ENCODE results near the gene ALLC.

The ALLC gene

GRCh38 chr2:3679180-3679579 is 21.2 kb downstream of the ALLC start:
- no peak for DNase-seq (ENCODE audit: low spot score)

DNA sequence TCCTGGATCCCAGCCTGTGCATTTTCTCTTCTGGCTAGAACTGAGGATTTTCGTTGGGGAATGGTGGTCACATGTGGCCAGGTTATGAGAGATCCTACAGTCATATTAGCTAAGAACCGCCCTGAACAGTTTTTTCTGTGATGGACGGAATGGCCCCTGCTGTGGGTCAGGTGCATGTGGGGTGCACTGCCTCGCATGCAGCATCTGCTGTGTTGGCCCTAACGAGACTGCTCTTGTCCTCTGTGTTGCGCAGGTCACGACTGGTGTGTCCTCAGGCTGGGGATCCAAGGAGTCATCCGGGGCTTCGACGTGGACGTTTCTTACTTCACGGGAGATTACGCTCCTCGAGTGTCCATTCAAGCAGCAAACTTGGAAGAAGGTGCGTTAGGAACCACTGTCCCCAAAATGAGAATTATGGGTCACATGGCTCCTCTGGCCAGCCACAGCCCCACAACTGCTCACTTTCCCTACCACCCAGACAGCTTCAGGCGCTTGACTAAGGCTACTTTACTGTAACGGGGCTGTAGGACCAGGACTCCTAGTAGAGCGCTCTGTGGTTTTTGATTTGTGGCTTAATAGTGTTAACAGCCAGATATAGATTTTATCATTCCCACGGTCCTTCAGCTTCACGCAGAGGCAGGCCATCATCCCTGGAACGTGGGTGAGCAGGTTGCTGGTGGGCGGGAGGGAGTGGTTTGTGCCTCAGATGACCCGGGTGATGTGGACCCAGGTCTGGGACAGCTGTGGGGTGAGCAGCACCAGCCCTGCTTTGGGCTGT is 21.8 kb downstream of the ALLC start:
- no peak for DNase-seq (ENCODE audit: low spot score)

DNA sequence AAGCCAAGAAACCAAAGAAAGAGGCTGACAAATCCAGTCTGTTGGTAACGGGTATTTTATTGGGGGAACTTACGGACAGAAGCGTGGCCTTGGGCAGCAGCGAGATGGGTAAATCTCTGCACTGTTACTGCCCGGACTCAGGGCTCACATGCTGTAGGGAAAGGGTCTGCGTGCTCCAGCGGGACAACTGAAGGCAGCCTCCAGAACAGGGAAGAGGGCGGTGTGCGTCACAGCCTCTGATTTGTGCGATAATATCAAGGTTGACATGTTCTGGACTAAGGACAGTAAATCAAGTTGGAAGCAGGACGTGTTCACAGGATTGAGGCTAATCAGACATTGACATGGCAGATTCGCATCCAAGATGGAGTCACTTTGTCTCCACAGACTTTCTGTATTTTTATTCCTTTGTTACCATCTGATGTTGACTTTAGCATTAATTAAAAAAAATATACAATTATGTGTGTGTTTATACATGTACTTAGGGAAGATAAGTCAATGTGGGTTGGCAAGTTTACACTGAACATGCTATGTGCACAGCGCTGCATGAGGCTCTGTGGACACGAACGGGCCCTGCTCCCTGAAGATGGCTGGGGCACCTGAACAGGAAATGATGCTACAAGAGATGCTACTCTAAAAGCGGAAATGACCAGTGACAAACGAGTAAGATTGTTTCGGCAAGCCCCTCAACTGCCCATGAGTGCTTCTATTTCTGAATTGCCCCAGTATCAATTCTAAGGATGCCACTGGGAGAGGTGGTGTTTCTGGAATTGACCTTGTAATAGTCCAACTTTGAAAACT is 22.7 kb downstream of the ALLC start:
- DNase-seq (ENCODE audit: low spot score): no peak

DNA sequence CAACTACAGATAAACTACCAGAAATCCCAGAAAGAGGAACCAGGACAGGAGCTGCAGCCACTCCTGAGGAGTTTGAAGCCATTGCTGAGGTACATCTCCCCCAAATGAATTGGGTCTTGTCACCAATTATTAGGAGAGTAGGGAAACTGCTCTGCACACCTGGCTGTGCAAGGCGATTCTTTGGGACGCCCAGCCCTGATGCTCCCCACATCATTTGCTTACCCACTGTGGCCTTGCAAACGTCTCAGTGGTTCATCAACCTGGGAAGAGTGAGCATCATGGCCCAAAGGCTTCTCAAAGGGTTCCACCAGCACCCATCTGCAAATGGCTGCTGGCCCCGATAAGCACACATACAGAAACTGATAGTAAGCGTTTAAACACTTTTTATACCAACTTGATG is 23.6 kb downstream of the ALLC start:
- no peak for DNase-seq (ENCODE audit: low spot score)

DNA sequence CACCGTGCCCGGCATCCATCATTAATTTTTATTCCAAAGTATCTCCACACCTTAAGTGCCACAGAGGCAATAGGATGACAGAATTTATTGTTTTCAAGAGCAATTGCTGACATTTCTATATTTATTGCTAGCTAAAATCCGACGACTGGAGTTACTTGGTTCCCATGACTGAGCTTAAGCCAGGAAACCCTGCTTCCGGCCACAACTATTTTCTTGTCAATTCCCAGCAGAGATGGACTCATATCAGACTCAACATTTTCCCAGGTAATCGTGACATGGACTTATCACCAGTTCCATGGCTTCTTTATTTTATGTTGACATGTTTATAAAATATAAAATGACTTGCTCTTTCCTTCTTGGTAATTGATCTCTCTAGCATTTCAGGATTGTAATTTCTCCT is 24.8 kb downstream of the ALLC start:
- DNase-seq (ENCODE audit: low spot score): no peak

GRCh38 chr2:3683748-3684454 is 25.9 kb downstream of the ALLC start:
- no peak for DNase-seq (ENCODE audit: low spot score)

- DNase-seq (ENCODE audit: low spot score): no peak
Measured at GRCh38 chr2:3689998-3690748, 32.2 kb downstream of the ALLC start.

GRCh38 chr2:3692375-3692774 is 34.4 kb downstream of the ALLC start:
- peak; percentile 21 for DNase-seq (ENCODE audit: low spot score)

DNA sequence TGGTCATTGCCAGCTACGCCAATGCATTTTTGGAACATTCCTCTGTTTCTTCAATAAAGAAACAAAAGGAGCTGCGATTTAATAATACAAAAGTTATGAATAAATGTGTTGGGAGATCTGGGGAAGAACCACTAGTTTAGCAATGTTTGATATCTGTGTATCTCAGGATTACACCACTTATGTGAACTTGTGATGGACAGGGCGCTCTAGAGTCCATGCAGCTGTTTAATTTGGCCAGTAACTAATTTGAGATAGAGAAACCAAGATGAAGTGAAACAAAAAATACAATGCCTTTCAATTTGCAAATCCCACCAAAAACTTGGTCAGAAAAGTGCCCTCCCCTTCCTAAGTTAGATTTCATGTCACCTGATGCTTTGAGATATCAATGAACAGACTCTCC is 38.5 kb downstream of the ALLC start:
- no peak for DNase-seq (ENCODE audit: low spot score)

GRCh38 chr2:3701071-3701470 is 43.1 kb downstream of the ALLC start:
- no peak for DNase-seq (ENCODE audit: low spot score)

DNA sequence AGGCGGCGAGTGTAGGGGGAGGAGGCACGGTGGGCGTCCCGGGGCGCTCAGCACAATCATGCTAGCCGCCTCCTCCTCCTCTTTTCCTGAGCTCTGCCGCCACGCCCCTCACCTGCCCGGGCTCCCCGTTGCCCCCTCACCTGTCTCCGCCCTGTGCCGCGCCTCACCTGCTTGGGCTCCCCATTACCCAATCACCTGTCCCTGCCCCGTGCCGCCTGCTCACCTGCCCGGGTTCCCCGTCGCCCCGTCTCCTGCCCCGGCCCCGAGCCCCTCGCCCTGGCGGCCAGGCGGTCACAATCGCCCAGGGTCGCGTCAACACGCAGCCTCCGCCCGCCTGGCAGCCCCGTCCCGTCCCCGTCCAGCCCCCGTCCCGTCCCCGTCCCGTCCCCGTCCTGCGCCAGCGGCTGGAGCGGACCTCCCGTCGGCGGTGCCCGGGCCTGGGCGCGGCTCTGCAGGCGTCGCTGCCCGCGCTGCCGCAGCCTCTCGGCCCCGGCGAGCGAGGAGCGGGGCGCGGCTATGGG is 45.3 kb downstream of the ALLC start, which contains the start of gene DCDC2C:
TSS of gene DCDC2C (plus strand) at position 340 of the 521 bp plus-strand sequence. CDS start at position 517, 177 bp downstream.
- DNase-seq (ENCODE audit: low spot score): no peak

DNA sequence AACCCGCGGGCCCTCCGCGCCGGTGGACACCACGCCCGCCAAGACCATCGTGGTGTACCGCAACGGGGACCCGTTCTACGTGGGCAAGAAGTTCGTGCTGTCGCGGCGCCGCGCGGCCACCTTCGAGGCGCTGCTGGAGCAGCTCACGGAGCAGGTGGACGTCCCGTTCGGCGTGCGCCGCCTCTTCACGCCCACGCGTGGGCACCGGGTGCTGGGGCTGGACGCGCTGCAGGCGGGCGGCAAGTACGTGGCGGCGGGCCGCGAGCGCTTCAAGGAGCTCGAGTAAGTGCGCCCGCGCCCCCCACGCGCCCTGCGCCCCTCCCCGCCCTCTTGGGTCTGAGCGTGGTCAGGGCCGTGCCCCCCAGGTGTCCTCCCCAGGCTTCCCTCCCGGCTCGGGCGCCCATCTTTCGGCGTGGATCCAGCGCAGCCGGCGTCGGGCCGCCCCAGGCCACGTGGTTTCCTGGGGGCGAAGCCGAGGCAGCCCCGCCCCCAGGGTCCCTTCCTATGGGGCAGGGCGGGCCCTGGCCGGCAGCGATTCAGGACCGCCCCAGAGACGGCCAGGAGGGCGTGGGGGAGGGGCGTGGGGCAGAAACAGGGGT is 45.9 kb downstream of the ALLC start:
- no peak for DNase-seq (ENCODE audit: low spot score)

DNA sequence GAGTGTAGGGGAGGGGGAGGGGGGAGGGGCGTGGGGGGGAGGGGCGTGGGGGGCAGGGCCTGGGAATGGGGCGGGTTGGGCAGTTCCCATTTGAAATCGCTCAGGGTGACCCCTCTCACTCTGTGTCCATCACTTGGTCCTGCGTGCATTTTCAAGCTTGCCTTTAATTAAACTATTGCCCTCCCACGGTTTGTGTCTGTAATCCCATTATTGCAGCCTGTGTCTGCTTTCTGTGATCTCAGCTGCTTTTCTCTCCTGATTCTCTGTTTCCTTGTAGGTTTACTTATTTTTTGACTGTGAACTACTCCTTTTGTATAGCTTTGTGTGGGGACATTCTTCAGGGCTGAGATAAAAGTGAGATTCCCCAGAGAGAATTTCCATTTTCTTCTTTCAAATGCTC is 46.7 kb downstream of the ALLC start:
- DNase-seq (ENCODE audit: low spot score): no peak

DNA sequence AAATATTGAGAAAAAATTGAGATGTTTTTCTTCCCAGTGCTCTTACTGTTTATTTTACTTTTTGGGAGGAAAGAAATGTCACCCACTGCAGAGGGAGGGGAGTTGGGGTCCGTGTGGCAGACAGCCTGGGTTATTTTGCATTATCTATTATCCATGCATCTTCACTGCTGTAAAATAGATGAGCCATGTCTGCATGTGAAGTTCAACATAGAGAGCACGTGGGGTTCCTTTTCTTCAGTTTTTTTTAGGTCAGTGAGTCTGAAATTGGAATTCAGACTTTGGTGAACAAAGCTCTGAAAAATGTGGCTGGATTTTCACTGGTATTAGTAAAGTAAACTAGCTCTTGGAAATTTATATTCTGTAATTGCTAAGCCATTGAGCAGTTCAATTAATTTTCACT is 47.8 kb downstream of the ALLC start:
- no peak for DNase-seq (ENCODE audit: low spot score)

- DNase-seq (ENCODE audit: low spot score): no peak
Measured at GRCh38 chr2:3706892-3707291, 48.9 kb downstream of the ALLC start.

DNA sequence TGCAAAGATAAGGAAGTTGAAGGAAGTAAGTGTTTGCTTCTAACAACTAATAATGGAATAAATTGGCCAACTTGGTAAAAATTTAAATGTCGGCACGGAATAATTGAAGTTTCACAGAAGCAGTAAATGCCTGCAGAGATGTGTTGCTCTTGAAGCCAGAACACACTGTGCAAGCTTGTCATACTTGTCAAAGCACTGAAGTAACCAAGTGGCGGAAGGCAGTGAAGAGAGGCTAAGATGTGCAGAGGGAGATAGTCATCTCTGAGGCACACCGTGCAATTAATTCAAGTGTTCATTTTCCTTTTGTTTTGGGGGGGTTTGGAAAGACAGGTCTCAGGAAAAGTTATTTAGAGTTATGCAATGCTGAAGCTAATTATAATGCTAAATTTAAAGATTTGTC is 50.6 kb downstream of the ALLC start:
- DNase-seq (ENCODE audit: low spot score): no peak

DNA sequence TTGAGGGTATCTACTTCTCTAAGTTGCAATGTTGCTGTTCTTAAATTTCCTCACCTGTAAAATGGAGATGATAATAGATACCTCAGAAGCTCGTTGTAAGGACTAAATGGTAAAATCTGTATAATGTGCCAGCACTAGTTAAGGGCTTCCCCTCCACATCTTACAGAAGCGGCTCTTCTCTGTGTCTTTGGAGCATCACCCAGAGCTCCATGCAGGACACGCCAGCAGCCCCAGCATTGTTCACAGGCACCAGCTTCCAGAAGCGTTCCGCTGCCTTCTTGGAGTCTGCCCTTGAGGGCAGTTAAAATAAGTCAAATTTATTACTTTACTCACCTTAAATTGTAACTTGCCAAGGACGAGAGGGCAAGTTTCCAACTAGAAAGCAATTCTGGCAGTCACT is 51.2 kb downstream of the ALLC start:
- DNase-seq (ENCODE audit: low spot score): no peak

GRCh38 chr2:3712424-3712823 is 54.4 kb downstream of the ALLC start:
- DNase-seq (ENCODE audit: low spot score): no peak

- no peak for DNase-seq (ENCODE audit: low spot score)
Measured at GRCh38 chr2:3712831-3713503, 55.0 kb downstream of the ALLC start.

DNA sequence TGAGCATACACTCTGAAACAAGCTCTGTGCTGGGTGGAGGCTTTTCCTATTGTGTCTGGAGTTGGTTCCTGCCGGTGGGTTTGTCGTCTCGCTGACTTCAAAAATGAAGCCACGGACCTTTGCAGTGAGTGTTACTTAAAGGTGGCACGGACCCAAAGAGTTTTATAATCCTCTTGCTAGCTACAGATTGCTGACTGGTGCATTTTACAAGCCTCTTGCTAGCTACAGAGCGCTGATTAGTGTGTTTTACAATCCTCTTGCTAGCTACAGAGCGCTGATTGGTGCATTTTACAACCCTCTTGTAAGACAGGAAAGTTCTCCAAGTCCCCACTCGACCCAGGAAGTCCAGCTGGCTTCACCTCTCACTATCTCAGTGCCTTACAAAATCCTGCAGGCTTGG is 60.7 kb downstream of the ALLC start:
- DNase-seq (ENCODE audit: low spot score): no peak

DNA sequence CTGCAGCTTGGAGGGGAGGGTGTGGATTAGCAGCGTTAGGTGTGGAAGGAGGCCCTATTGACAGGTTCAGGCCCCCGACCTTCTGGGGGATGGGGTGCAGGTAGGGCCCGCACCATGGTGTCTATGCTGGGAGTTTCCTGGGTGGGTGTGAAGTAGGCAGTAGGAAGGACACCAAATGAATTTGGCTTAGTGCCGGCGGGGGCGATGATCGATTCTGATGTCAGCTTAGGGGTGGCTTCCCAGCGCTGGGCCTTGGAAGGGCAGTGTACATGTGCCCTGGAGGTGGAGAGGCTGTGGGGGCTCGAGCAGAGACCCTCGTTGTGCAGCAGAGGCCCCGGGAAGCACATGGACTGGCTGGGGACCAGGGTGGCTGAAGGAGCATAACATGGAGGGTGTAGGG is 67.0 kb downstream of the ALLC start:
- DNase-seq (ENCODE audit: low spot score): no peak

All from hepatic stellate cell (primary cell).